Left ventricle myocardium inferior (tissue), 1 donor: ENCODE data around the gene TULP3. TPM values are rescaled to one million over a fixed set of nuclear protein-coding genes. Genes with fewer than 3 reads are reported as not detected.
A peak's percentile ranks its signal among the peaks of the same experiment; 100 is the strongest.

Experiments
- DNase-seq: peaks from one replicate; pipeline ENCODE4 v3.0.0-alpha.2; 2020
- H3K27ac ChIP-seq: fragments of 200-600 bp; replicated peaks from 2 replicates; pipeline ENCODE4 v1.8.0; 2021
- H3K27me3 ChIP-seq: fragments of 200-600 bp; 2 replicates; pipeline ENCODE4 v1.8.0; 2021; ENCODE audit warnings: low read depth
- H3K36me3 ChIP-seq: fragments of 200-600 bp; 2 replicates; pipeline ENCODE4 v1.8.0; 2021
- H3K4me1 ChIP-seq: fragments of 200-600 bp; 2 replicates; pipeline ENCODE4 v1.8.0; 2021
- H3K4me3 ChIP-seq: fragments of 200-600 bp; 2 replicates; pipeline ENCODE4 v1.8.0; 2021; ENCODE audit warnings: mild to moderate bottlenecking, moderate library complexity
- H3K9me3 ChIP-seq: fragments of 200-600 bp; replicated peaks from 2 replicates; pipeline ENCODE4 v1.8.0; 2021
- CTCF ChIP-seq: fragments of 200-600 bp; IDR thresholded peaks from 2 replicates; pipeline ENCODE4 v1.8.0; 2021; ENCODE audit warnings: antibody characterized with exemption, mild to moderate bottlenecking, borderline replicate concordance
- intact Hi-C: fragments of 100-400 bp; cut with micrococcal nuclease; formaldehyde crosslinking; loops from one replicate; pipeline ENCODE4 v1.11.0; 2022
- total RNA-seq: library from RNA; stranded (reverse); fragmentation: NEBNext Ultra II Directional; extraction: Animal tissue kit (Norgen Biotek cat#: 25700); gene quantifications from one replicate; pipeline ENCODE4 v1.2.1, GENCODE V29; 2021
- donor health status: DM: no; HTN: yes; CAD: no; lungs with severe emphysema.

The TULP3 gene
- total RNA-seq, 1 donor from 2014 or later = 4.8 TPM

GRCh38 chr12:2891240-2892053 is 756 bp downstream of the TULP3 start:
- Histone ChIP-seq H3K36me3 (no peaks in the 10 kb centered on the region), H3K27ac (peak overlapping the region; percentile 90), H3K9me3 (no peaks in the 10 kb centered on the region), H3K27me3 (no peaks in the 10 kb centered on the region), H3K4me1 (peaks cover 41% of the 10 kb centered on the region), H3K4me3 (peak overlapping the region; percentile 89)
- intact Hi-C loops = no loop called here
- DNase-seq = peak; percentile 51
- TF ChIP-seq CTCF = no peak

- no peak overlapping the region for H3K27ac ChIP-seq
- no peak for TF ChIP-seq CTCF
- intact Hi-C loops = no loop called here
- no peaks in the 10 kb centered on the region for H3K27me3 ChIP-seq
- peaks cover 44% of the 10 kb centered on the region for H3K4me1 ChIP-seq
- H3K9me3 ChIP-seq = no peaks in the 10 kb centered on the region
- no peaks in the 10 kb centered on the region for H3K36me3 ChIP-seq
- no peak for DNase-seq
- H3K4me3 ChIP-seq = peak overlapping the region; percentile 89
These were observed 1.6 kb downstream of the TULP3 start for GRCh38 chr12:2892246-2892645.

- intact Hi-C loops = no loop called here
- peak overlapping the region; percentile 89 for H3K4me3 ChIP-seq
- H3K27me3 ChIP-seq = no peaks in the 10 kb centered on the region
- no peak for DNase-seq
- H3K4me1 ChIP-seq = peaks cover 44% of the 10 kb centered on the region
- no peak for TF ChIP-seq CTCF
- H3K36me3 ChIP-seq = no peaks in the 10 kb centered on the region
- H3K27ac ChIP-seq = no peak overlapping the region
- no peaks in the 10 kb centered on the region for H3K9me3 ChIP-seq
These were observed 2.3 kb downstream of the TULP3 start for GRCh38 chr12:2893007-2893406.

GRCh38 chr12:2895051-2895451 is 4.4 kb downstream of the TULP3 start:
- H3K4me1 ChIP-seq = peaks cover 42% of the 10 kb centered on the region
- no peak overlapping the region for H3K27ac ChIP-seq
- intact Hi-C loops = no loop called here
- TF ChIP-seq CTCF = no peak
- H3K4me3 ChIP-seq = no peak overlapping the region
- H3K36me3 ChIP-seq = no peaks in the 10 kb centered on the region
- no peaks in the 10 kb centered on the region for H3K27me3 ChIP-seq
- DNase-seq = no peak
- no peaks in the 10 kb centered on the region for H3K9me3 ChIP-seq

- Histone ChIP-seq H3K4me3 (no peak overlapping the region), H3K36me3 (no peaks in the 10 kb centered on the region), H3K27me3 (no peaks in the 10 kb centered on the region), H3K4me1 (peaks cover 38% of the 10 kb centered on the region), H3K27ac (no peak overlapping the region), H3K9me3 (no peaks in the 10 kb centered on the region)
- intact Hi-C loops = no loop called here
- no peak for DNase-seq
- no peak for TF ChIP-seq CTCF
These were observed 4.8 kb downstream of the TULP3 start for GRCh38 chr12:2895511-2895910.
